SKM-1 (cell line): ENCODE results near the gene SETDB1.

Experiments used
- DNase-seq: peaks from one replicate; lab custom pipeline; 2025; ENCODE audit not compliant: unreplicated experiment; lab: John Stamatoyannopoulos, UW

The SETDB1 gene

DNA sequence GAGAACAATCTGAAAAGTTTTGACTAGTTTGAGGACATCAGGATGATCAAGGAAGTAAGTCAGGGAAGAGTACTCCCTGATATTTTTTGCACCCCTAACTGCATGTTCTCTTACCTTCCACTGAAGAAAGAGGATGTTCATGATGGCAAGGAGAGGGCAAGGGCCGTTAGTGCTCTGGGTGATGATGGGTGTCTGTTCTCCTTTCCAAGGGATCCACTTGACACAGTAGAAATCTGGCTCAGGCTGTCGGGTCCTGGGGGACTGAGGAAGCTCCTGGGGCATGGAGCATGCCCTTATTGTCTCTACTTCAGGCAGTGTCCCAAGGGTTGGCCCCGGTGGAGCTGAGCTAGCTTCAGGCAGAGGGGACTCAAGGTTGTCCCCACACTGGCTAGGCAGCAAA, 75.9 kb downstream of the SETDB1 start:
- peak; percentile 68 for DNase-seq

GRCh38 chr1:151002611-151003010, 76.4 kb downstream of the SETDB1 start:
- DNase-seq: no peak

- DNase-seq: peak; percentile 92
These were observed 77.0 kb downstream of the SETDB1 start for GRCh38 chr1:151003180-151003579.

GRCh38 chr1:151005729-151006319, 79.7 kb downstream of the SETDB1 start:
- no peak for DNase-seq

DNA sequence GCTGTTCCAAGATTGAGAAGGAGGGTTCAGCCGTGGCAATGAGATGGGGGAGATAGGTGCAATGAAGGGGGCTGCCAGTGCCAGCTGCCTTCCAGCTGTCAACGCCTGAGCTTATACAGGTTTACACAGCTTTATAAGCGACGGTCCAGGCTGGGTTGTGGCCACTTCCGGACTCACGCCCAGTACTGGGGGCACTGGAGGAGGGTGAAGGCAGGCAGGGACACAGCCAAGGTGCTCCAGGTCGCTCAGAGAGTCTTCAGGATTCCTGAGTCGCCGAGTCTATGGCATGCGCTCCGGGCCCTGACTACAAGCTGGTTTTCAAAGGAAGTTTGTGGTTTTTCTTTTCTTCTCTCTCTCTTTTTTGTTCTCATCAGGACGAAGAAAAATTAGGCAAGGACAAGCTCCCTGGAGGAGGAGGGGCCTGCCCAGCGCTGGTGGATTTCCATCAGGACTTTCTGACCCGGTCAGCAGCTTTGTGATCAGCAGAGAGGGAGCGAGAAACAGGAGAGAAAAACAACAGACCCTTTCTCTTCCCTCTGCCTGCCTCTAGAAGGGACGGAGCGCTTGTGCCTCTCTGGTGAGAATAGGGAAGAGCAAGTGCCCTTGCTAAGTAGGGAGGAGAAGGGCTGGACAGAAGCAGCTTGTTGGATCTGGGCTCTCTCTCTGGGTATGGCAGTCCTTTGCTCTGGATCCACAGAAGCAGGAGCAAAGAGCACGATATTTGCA, 80.3 kb downstream of the SETDB1 start, which contains the start of gene MINDY1:
Gene MINDY1 (minus strand): TSS at position 576 of the 726 bp plus-strand sequence. CDS start 4,285 bp downstream, outside the sequence.
- peak; percentile 93 for DNase-seq

DNA sequence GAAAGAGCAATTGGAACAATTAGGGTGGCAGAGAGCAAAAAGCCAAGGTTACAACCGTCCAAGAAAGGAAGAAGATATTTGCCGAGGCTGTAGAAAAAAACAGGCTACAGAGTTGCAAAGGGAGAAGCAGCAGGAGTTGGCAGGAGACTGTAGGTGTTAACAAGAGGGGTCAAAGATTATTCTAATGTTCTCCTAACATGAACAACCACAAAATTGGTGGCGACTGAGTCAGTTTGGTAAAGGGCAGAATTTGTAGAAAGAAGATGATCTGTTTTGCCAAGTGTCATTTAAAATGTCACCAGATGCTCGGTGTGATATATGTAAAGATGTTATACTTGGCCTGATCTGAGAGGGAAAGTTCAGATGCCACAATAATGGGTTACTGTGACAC, 81.7 kb downstream of the SETDB1 start:
- no peak for DNase-seq

- peak; percentile 97 for DNase-seq
These were observed 82.4 kb downstream of the SETDB1 start, which contains the start of gene PRUNE1 for GRCh38 chr1:151008244-151009205. Gene PRUNE1, plus strand, starts transcription at chr1:151008449. Its CDS starts 184 bp downstream, at chr1:151008633.

DNA sequence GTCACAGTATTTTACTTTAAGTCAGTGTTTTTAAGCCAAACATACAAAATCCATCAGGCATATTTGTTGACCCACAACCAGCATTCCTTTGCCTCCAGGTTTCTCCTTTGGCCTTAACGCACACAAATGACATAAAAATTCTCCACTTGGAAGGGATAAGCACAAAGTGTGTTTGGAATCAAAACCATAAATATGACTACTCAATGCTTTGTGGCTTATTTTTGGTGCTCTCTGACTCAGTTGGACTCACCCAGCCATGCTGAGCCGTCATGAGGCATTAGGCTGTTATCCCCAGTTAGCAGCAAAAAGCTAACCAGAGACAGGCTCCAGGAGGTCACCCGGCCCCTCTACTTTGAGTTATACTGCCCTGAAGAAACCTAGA, 83.0 kb downstream of the SETDB1 start:
- no peak for DNase-seq

DNA sequence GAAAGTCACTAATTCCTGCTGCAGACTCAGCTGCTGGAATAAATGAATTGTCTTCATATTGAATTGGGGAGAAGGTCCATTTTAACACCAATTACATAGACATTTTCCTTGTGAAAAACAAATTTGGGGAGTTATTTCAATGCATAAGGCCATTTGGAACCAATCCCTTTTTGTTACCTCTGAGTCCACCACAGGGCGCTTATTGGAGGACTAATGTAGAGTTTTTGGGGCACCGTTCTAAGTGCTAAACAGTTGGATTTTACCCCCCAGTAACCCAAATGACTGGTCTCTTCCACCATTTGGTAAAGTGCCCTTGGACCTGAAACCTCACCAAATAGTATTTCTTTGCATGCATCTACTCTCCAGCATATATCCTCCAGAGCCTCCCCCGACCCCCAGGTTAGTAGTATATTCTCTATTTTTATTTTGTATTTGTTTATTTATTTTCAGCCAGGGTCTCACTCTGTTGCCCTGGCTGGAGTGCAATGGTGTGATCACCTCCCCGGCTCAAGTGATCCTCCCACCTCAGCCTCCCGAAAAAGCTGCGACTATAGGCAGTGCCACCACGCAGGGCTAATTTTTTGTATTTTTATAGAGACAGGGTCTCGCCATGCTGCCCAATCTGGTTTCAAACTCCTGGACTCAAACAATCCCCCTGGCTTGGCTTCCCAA, 83.6 kb downstream of the SETDB1 start:
- no peak for DNase-seq

DNA sequence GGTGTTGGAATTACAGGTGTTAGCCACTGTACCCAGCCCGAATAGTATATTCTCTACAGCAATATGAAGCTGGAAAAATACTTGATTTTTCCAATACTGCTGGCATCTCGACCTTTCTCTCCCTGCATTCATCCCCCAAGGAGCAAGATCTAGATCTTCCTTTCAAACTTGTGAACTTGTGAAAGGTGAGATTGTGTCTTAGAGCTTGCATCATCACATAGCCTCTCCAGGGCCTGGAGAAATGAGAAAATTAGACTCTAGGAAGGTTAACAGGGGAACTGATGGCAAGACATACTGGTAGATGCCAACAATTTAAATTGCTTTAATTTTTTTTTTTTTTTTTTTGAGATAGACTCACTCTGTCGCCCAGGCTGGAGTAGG, 84.2 kb downstream of the SETDB1 start:
- no peak for DNase-seq

GRCh38 chr1:151011154-151011850, 85.1 kb downstream of the SETDB1 start:
- no peak for DNase-seq

- no peak for DNase-seq
These were observed 86.7 kb downstream of the SETDB1 start for GRCh38 chr1:151012684-151013471.

DNA sequence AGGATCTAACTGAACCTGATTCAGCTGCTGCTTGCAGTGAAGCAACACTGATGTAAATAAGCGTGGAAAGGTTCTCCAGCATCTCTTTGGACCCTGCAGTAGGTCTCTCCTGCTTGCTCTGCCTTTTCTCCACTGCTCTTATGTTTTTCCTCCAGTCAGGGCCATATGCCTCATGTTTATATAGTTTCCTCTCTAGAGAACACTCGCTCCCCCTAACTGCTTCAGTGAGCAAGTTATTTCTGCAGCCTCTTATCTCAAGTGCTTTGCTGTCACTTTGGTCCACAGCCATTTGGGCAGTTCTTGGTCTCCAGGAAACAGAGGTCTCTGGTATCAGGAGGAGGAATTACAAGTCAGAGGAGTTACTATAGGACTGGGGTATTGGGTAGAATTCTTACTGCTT, 87.4 kb downstream of the SETDB1 start:
- no peak for DNase-seq
